ENCODE measurements around the gene ANKRD11. TPM values are rescaled to one million over a fixed set of nuclear protein-coding genes. Genes with fewer than 3 reads are reported as not detected.

ANKRD11 gene
- total and polyA plus RNA-seq, 2 donors (not counting 3 experiments of a cell fraction or from before 2014, with no cell fraction given) = 55.8 to 191 TPM

GRCh38 chr16:89375686-89376085 is 114.7 kb downstream of the ANKRD11 start:
- TF ChIP-seq POLR2A (IDR thresholded peaks at IDR 0.05; ENCODE audit: low read depth, low read length) (no peak), POLR2AphosphoS5 (IDR thresholded peaks at IDR 0.05; ENCODE audit: insufficient read depth, low read depth, low read length) (no peak), JUN (IDR thresholded peaks at IDR 0.05; ENCODE audit: borderline replicate concordance, insufficient read depth, insufficient read length, low read depth) (no peak), FOS (IDR thresholded peaks at IDR 0.05; ENCODE audit: borderline replicate concordance, insufficient read depth, low read length) (no peak), GATA2 (IDR thresholded peaks at IDR 0.05; ENCODE audit: insufficient read depth, insufficient read length, low read depth, low read length) (no peak), MYC (IDR thresholded peaks at IDR 0.05; ENCODE audit: low read depth, low read length) (no peak), EZH2 (IDR thresholded peaks at IDR 0.05; ENCODE audit: borderline replicate concordance, low read depth, low read length, severe bottlenecking) (no peak), CTCF (IDR thresholded peaks at IDR 0.05; ENCODE audit: extremely low read depth in 1 of 2, insufficient read depth in 1 of 2, low read depth in 1 of 2, low read length in 2 of 2) (no peak)
- TF ChIP-seq, protein P1, sequence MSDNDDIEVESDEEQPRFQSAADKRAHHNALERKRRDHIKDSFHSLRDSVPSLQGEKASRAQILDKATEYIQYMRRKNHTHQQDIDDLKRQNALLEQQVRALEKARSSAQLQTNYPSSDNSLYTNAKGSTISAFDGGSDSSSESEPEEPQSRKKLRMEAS (IDR thresholded peaks at IDR 0.05; ENCODE audit: insufficient read depth, insufficient read length) = no peak
- Histone ChIP-seq H3K9me1 (replicated peaks; ENCODE audit: control insufficient read depth, extremely low read depth, insufficient read depth, low read length) (no peaks in the 10 kb centered on the region), H3K9me3 (replicated peaks; ENCODE audit: control insufficient read depth, insufficient read depth, low read length) (no peaks in the 10 kb centered on the region), H3K9ac (replicated peaks; ENCODE audit: extremely low read depth, insufficient read depth, low read length) (no peak overlapping the region), H2AFZ (ENCODE audit: low read depth, low read length) (no peak overlapping the region), H3K27ac (ENCODE audit: insufficient read depth, low read depth, low read length) (no peak overlapping the region), H3K36me3 (ENCODE audit: control insufficient read depth in 2 of 2, extremely low read depth in 1 of 2, insufficient read depth in 2 of 2, low read length in 2 of 2) (peaks cover 0 to 2% of the 10 kb centered on the region in 2 experiments), H3K4me2 (ENCODE audit: insufficient read depth, low read length) (no peak overlapping the region), H3K27me3 (ENCODE audit: control insufficient read depth in 2 of 2, insufficient read depth in 2 of 2, low read length in 2 of 2) (no peaks in the 10 kb centered on the region), H4K20me1 (replicated peaks; ENCODE audit: control insufficient read depth, extremely low read depth, insufficient read depth, low read length) (peaks cover 14% of the 10 kb centered on the region), H3K79me2 (ENCODE audit: control insufficient read depth, insufficient read depth, low read length) (peaks cover 100% of the 10 kb centered on the region), H3K4me3 (replicated peaks in 1 of 3; ENCODE audit: insufficient read depth in 1 of 3, low read depth in 1 of 3, low read length in 3 of 3) (no peak overlapping the region), H3K4me1 (ENCODE audit: control insufficient read depth, extremely low read depth, insufficient read depth, low read length) (peaks cover 4% of the 10 kb centered on the region)
- POLR2A ChIA-PET = no interaction called here
- DNase-seq (ENCODE audit: low read depth, low spot score) (no peak), FAIRE-seq (no peak)
- dilution Hi-C loops (cut with MboI; ENCODE audit: extremely low pct_ligation_motif_present, low sequenced_read_pairs) (no loop called here), intact Hi-C loops (cut with micrococcal nuclease) (no loop called here)
- no TSS peak for BruUV-seq (replicated peaks)
- CTCF ChIA-PET = interaction anchor here (1.1 kb wide), 1 partner anchor 7 kb away, joined by 3 read pairs; no protein-coding TSS in a partner anchor
